Transverse colon (tissue), 4 donors: ENCODE data around the gene SUV39H1.

ENCODE experiments used
- EP300 ChIP-seq: sonication (generic); formaldehyde crosslinking; IDR thresholded peaks from one replicate; pipeline ENCODE4 v1.6.1; 2017; ENCODE audit warnings: antibody characterized with exemption, low read depth
- POLR2A ChIP-seq: fragments of 450-650 bp; IDR thresholded peaks from one replicate; pipeline ENCODE4 v1.6.1; 2016; ENCODE audit warnings: antibody characterized with exemption, mild to moderate bottlenecking, moderate library complexity
- POLR2AphosphoS5 ChIP-seq, 3 donors: sonication (generic); formaldehyde crosslinking; IDR thresholded peaks; one replicate each; pipeline ENCODE4 v1.6.1; 2016; ENCODE audit warnings: antibody characterized with exemption in 3 of 3
- TF ChIP-seq, protein P1 (sequence below), 5 experiments: fragments of 200-600 bp in 3 of 5; fragments of 450-650 bp in 2 of 5; sonication (generic) in 3 of 5; IDR thresholded peaks; 1 replicate in 2 of 5; 2 replicates in 3 of 5; pipeline ENCODE4 v1.5.1; 2016 to 2017; ENCODE audit warnings: antibody characterized with exemption in 5 of 5, inconsistent platforms in 3 of 5, mild to moderate bottlenecking in 2 of 5, moderate library complexity in 1 of 5

DNA sequence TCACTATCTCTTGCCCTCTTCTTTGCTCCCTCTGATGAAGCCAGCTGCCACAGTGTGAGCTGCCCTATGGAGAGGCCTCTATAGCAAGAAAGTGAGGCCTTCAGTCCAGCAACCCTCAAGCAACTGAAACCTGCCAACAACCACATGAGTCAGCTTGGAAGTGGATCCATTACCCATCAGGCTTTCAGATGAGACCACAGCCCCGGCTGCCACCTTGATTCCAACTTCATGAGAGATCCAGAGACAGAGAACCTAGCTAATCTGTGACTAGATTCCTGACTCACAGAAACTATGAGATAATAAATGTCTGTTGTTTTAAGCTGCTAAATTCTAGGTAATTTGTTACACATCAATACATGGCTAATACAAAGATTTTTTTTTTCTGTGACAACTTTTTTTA is 33.3 kb upstream of the SUV39H1 start:
- TF ChIP-seq POLR2AphosphoS5 (IDR thresholded peaks at IDR 0.05) = no peak
- TF ChIP-seq, protein P1, sequence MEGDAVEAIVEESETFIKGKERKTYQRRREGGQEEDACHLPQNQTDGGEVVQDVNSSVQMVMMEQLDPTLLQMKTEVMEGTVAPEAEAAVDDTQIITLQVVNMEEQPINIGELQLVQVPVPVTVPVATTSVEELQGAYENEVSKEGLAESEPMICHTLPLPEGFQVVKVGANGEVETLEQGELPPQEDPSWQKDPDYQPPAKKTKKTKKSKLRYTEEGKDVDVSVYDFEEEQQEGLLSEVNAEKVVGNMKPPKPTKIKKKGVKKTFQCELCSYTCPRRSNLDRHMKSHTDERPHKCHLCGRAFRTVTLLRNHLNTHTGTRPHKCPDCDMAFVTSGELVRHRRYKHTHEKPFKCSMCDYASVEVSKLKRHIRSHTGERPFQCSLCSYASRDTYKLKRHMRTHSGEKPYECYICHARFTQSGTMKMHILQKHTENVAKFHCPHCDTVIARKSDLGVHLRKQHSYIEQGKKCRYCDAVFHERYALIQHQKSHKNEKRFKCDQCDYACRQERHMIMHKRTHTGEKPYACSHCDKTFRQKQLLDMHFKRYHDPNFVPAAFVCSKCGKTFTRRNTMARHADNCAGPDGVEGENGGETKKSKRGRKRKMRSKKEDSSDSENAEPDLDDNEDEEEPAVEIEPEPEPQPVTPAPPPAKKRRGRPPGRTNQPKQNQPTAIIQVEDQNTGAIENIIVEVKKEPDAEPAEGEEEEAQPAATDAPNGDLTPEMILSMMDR (IDR thresholded peaks at IDR 0.05) = no peak
- TF ChIP-seq POLR2A = no peak
- TF ChIP-seq EP300 = no peak
